A673 (cell line): Measurements from ENCODE around the gene PREX1.

Source experiments
- EZH2 ChIP-seq: fragments of 200-600 bp; sonication (generic); IDR thresholded peaks from 2 replicates; pipeline ENCODE4 v1.6.1; 2017; ENCODE audit warnings: borderline replicate concordance, low read depth, mild to moderate bottlenecking, mixed read lengths, antibody characterized with exemption, low read length; ENCODE audit not compliant: poor library complexity, severe bottlenecking
- TF ChIP-seq, protein P1 (sequence below): fragments of 300-800, 200-600 bp; sonication (generic); conservative IDR thresholded peaks from 2 replicates; pipeline ENCODE4 v1.5.1; 2017; ENCODE audit warnings: low read depth, mild to moderate bottlenecking, antibody characterized with exemption, low read length, moderate library complexity, mixed read lengths

DNA sequence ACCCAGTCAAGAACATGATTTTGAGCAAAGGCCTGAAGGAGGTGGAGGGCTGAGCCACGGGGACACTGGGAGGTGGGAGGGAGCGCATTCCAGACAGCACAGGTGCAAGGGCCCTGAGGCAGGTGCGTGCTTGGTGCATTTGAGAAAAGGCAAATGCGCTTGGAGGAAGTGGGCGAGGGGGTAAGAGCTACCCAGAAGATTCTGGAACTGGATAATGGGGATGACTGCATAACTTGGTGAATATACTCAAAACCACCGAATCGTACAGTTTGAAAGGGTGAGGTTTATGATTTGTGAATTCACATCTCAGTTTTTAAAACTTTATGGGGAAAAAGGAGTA is 9.8 kb downstream of the PREX1 start:
- TF ChIP-seq, protein P1, sequence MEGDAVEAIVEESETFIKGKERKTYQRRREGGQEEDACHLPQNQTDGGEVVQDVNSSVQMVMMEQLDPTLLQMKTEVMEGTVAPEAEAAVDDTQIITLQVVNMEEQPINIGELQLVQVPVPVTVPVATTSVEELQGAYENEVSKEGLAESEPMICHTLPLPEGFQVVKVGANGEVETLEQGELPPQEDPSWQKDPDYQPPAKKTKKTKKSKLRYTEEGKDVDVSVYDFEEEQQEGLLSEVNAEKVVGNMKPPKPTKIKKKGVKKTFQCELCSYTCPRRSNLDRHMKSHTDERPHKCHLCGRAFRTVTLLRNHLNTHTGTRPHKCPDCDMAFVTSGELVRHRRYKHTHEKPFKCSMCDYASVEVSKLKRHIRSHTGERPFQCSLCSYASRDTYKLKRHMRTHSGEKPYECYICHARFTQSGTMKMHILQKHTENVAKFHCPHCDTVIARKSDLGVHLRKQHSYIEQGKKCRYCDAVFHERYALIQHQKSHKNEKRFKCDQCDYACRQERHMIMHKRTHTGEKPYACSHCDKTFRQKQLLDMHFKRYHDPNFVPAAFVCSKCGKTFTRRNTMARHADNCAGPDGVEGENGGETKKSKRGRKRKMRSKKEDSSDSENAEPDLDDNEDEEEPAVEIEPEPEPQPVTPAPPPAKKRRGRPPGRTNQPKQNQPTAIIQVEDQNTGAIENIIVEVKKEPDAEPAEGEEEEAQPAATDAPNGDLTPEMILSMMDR: no peak
- no peak for TF ChIP-seq EZH2
